Dermis blood vessel endothelial cell (primary cell): ENCODE results near the gene SMIM17. TPM values are rescaled to one million over a fixed set of nuclear protein-coding genes. Genes with fewer than 3 reads are reported as not detected.

Experiments
- DNase-seq: peaks from one replicate; pipeline ENCODE4 v3.0.0; 2010
- total RNA-seq: library from RNA; depleted of rRNA; stranded (reverse); fragments of >200 nt; gene quantifications from 2 replicates; pipeline ENCODE4 v1.2.3, GENCODE V29; 2014

The SMIM17 gene
- total RNA-seq: 0.17 and 0.33 TPM in 2 replicates

DNA sequence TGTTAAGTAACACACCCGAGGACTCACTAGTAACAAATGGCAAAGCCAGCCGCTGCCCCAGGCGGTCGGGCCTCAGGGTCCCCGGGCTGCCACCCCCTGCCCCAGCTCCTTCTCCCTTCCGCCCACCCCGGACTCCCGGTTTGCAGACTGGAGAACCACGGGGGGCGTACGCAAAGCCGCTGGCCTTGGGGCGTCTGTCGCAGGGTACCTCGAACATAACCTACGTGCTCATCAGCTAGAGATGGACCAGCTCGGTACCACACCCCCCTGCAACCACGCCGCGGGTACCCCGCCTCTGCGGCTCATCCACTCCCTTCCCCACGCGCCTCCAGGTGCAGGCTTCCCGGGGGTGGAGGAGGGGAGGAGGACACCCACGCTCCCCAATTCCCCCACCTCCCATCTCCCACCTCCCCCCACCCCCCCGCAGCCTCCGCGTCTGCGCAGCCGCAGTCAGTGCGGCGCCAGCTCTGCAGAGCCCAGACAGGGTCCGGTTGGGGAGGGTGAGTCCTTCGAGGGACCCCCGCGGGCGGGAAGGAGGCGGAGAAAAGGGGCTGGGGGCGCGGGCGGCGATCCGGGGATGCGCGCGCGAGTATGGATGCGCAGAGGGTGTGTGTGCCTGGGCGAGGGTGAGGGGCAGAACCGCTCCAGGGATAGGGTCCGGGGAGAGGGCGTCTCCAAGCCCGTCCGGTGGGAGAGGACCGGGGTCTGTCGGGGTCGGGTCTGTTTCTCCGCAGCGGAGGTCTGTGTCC is at the start of gene SMIM17:
SMIM17 (plus strand) TSS at position 449 of the 749 bp plus-strand sequence. CDS start 2,509 bp downstream, outside the sequence.
- no peak for DNase-seq

GRCh38 chr19:56594446-56594782 is 48.5 kb upstream of the SMIM17 start:
- DNase-seq: no peak

DNA sequence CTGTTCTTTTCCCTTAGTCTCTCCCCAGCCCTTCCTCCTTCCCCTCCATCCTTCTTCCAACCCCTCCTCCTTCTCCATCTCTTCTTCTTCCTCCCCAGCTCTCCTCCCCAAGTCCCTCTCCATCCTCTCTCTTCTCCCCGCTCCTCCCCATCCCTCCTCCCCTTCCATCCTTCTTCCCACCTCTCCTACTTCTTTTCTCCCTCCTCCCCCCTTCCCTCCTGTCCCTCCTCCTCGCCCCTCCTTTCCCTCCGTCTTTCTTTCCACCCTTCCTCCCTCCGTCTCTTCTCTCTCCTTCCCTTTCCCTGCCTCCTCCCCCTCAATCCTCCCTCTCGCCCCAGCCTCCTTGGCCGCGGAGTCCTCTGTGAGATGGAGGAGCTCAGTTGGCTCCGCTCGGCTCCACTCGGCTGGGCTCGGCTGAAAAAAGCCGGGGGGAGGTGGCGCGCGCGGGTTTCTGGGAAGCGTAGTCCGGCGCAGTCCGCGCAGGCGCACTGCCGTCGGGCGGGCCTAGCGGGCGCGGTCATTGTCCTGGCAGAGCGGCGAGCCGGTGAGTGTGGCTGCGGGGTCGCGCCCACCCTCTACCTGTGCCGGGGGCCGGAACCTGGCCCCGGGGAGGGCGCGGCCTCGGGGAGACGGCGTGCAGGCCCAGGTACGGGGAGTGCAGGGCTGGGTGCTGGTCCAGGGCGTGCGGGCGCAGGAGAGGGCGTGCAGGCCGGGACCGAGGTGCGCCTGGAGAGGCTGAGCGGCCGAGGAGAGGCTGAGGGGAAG is 48.0 kb upstream of the SMIM17 start, which contains the start of gene ZNF71:
ZNF71 (plus strand) TSS at position 520 of the 765 bp plus-strand sequence. CDS start 6,257 bp downstream, outside the sequence.
- peak; percentile 92 for DNase-seq

GRCh38 chr19:56595548-56595899 is 47.4 kb upstream of the SMIM17 start:
- DNase-seq: no peak

DNA sequence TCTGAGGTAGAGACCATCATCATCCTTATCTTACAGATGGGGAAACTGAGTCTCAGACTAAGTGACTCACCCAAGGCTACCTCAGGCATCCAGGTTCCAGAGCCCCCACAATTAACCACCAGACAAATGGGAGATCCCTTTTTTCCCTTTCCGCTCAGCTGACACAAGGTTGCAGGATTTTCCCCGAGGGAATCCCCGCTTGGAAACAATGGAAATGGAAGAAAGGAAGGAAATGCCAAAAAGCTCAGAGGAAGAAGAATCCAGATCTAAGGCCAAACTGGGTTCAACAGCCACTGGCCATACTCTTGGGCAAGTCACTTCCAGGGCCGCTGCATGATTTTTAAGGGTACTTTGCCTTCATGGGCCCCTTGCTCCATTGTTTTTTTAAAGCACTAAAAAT is 46.3 kb upstream of the SMIM17 start:
- DNase-seq: peak; percentile 69

GRCh38 chr19:56597696-56598095 is 45.3 kb upstream of the SMIM17 start:
- no peak for DNase-seq

DNA sequence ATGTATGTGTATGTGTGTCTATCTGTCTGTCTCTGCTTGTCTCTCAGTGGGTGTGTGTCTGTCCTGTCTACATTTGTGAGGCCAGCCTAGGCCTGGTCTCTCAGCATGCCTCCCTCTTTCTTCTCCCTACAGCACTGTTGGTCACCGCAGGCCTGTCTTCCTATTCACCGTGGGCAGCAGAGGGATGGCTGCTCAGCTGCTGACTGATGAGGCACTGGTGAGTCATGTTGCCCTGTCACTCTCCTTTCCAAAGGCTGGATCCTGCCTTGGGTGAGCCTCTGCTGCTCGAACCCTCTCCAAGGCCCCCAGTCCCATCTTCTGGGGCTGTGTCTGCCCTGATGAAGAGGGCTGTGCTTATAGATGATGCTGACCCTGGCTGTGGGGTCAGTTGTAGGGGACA is 41.6 kb upstream of the SMIM17 start:
- DNase-seq: no peak

GRCh38 chr19:56603829-56604228 is 39.1 kb upstream of the SMIM17 start:
- DNase-seq: no peak

- peak; percentile 54 for DNase-seq
Measured at GRCh38 chr19:56608274-56608964, 34.5 kb upstream of the SMIM17 start.

DNA sequence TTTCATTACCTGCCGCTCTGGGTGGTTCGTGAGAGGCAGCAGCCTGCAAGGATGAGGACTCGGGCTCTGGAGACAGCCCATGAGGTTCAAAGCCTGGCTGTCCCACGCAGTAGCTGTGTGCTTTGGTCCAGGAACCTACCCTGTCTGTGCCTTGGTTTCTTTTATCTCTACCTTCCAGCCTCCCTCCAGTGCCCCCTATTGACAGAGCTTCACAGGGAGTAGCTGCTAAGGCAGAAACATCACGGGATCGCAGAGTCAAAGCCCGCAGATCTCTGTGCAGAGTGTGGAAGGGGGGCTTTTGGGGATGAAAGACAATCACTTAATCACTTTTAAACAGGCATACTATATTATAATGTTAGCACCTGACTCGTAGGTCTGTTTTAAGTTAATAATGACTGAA is 31.7 kb upstream of the SMIM17 start:
- DNase-seq: no peak

- DNase-seq: no peak
Measured at GRCh38 chr19:56612737-56613136, 30.2 kb upstream of the SMIM17 start.

GRCh38 chr19:56613639-56614038 is 29.3 kb upstream of the SMIM17 start:
- peak; percentile 12 for DNase-seq

- no peak for DNase-seq
Measured at GRCh38 chr19:56617531-56617930, 25.4 kb upstream of the SMIM17 start.

GRCh38 chr19:56619121-56619520 is 23.8 kb upstream of the SMIM17 start:
- no peak for DNase-seq

GRCh38 chr19:56622374-56622773 is 20.6 kb upstream of the SMIM17 start:
- DNase-seq: no peak

DNA sequence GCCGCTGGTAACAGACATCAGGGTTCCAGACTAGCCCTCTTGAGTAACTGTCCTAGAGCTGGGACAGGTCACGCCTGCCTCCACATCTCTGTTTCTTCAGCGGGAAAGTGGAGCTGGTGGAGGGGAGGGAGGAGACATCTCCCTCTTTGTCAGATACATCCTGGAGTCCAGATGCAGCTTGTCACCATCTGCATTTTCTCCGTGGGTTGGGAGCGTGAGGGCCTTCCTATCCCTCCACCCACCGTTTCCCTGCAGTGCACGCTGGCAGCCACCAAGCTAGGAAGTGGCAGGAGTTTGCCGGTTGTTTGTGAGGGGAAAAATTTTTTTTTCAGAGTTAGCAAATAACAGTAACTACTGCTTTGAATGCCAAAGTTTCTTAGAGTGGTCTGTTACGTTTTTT is 20.0 kb upstream of the SMIM17 start:
- no peak for DNase-seq

DNA sequence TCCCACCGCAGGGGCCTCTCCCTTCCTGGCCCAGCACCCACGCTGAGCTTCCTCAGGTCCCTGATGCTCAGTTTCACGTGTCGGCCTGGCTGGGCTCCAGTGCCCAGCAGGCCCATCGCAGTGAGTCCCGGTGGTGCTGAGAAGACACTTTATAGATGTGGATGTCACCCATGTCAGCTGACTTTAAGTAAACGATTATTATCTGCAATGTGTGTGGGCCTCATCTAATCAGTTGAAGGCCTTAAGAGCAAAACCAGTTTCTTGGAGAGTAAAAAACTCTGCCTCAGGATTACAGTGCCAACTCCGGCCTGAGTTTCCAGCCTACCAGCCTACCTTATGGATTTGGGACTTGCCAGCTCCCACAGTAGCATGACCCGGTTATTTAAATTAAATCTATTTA is 17.3 kb upstream of the SMIM17 start:
- DNase-seq: no peak

- no peak for DNase-seq
Measured at GRCh38 chr19:56633021-56633420, 9.9 kb upstream of the SMIM17 start.

DNA sequence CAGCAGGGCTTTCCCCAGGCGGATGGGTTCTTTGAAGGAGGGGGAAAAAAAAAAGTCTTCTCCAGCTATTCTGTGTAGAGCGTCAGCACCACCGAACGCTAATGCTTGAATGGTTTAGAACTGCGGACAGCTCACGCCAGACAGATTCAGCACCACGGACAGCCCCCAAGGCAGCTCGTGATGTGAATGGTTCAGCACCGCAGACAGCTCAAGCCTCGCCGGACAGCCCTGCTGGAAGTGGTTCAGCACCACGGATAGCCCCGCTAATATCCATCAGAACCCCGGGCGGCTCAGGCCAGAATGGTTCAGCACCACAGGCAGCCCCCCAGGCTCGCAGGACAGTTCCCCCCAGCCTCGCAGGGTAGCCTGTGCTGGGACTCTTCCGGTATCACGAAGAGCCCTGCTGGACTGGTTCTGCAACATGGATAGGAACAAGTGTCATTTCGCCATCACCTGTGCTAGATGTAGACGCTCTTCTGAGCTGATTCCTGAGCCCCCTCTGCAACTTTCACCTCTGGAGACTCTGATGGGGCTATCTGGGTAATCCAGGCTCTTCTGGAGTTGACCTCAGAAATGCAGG is 4.9 kb upstream of the SMIM17 start:
- DNase-seq: peak; percentile 87

- peak; percentile 38 for DNase-seq
Measured at GRCh38 chr19:56639217-56639616, 3.7 kb upstream of the SMIM17 start.

DNA sequence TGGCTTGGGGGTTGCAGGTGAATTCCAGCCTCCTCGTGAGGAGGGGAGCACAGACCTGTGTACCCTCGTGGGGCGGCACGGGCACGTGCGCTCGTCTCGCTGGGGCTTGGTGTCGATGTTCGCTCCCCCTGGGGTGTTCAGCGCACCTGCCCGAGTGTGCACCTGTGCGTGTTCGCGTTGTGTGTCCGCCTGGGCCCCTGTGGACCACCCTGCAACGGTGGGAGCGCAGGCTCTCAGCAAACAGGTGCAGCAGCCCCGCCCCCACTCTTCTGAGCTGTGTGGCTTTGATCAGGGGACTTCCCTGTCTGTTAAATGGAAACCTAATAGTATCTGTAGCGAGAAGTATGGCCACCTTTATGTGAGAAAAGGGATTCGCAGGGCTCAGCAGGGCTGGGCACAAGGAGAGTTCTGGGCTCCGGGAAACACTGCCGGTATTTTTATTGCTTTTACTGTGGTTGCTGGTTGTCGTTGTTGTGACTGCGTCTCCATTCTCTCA is 549 bp downstream of the SMIM17 start:
- DNase-seq: no peak

- no peak for DNase-seq
Measured at GRCh38 chr19:56654151-56654550, 11.2 kb downstream of the SMIM17 start.
